Panc1 (cell line): ENCODE measurements around the gene TRIM44. TPM values are rescaled to one million over a fixed set of nuclear protein-coding genes. Genes with fewer than 3 reads are reported as not detected.

Experiments
- ATAC-seq: fragments of 200-7000 bp; cut with Tn5 transposase; 2 replicates; pipeline ENCODE4 v1.9.1; 2020; ENCODE audit warnings: mild to moderate bottlenecking, moderate library complexity
- BruUV-seq: library from RNA; stranded (reverse); fragments of 400-500 nt; replicated peaks from 2 replicates; lab custom pipeline; 2021; lab: Mats Ljungman, UMichigan
- CTCF ChIA-PET: fragments of 300-600 bp; sonication (Branson Sonifier 250); formaldehyde crosslinking; loops from one replicate; lab custom pipeline; 2022; ENCODE audit warnings: antibody characterized with exemption; lab: Charles Lee
- POLR2A ChIA-PET: fragments of 300-600 bp; sonication (Branson Sonifier 250); formaldehyde crosslinking; loops from one replicate; lab custom pipeline; 2022; ENCODE audit warnings: antibody characterized with exemption; lab: Charles Lee
- DNase-seq: peaks from one replicate; pipeline ENCODE4 v3.0.0-alpha.2; 2010; ENCODE audit warnings: low read depth, low spot score
- H3K27ac ChIP-seq: 2 replicates; pipeline ENCODE4 v1.5.1; 2011; ENCODE audit warnings: mild to moderate bottlenecking, low read length, inconsistent platforms
- H3K27me3 ChIP-seq: fragments of 200-500 bp; sonication (Bioruptor generic); 2 replicates; pipeline ENCODE4 v1.6.0; 2014; ENCODE audit warnings: low read length, inconsistent platforms; ENCODE audit not compliant: control insufficient read depth, insufficient read depth
- H3K36me3 ChIP-seq: fragments of 200-500 bp; sonication (Bioruptor generic); 2 replicates; pipeline ENCODE4 v1.5.1; 2014; ENCODE audit warnings: inconsistent platforms, mild to moderate bottlenecking, low read length, moderate library complexity; ENCODE audit not compliant: control insufficient read depth, insufficient read depth
- H3K4me1 ChIP-seq: 2 replicates; pipeline ENCODE4 v1.5.1; 2011; ENCODE audit warnings: inconsistent platforms, mild to moderate bottlenecking, low read length, moderate library complexity; ENCODE audit not compliant: control insufficient read depth, insufficient read depth
- H3K4me3 ChIP-seq, 2 experiments: 2 replicates each; pipeline ENCODE4 v1.5.1; 2011 to 2012; ENCODE audit warnings: low read depth in 2 of 2, low read length in 2 of 2, mild to moderate bottlenecking in 2 of 2, inconsistent platforms in 1 of 2, moderate library complexity in 1 of 2
- H3K9me3 ChIP-seq: fragments of 200-500 bp; sonication (Bioruptor generic); 2 replicates; pipeline ENCODE4 v1.5.1; 2014; ENCODE audit warnings: low read depth, mild to moderate bottlenecking, inconsistent platforms, low read length, moderate library complexity; ENCODE audit not compliant: control insufficient read depth, insufficient read depth
- CTCF ChIP-seq: fragments of 450-650 bp; IDR thresholded peaks from 2 replicates; pipeline ENCODE4 v1.5.1; 2017; ENCODE audit warnings: mild to moderate bottlenecking
- POLR2AphosphoS5 ChIP-seq: IDR thresholded peaks from 2 replicates; pipeline ENCODE4 v1.6.1; 2012; ENCODE audit warnings: mild to moderate bottlenecking, low read depth, low read length, moderate library complexity
- REST ChIP-seq, 2 experiments: IDR thresholded peaks; 2 replicates each; pipeline ENCODE4 v1.6.1; 2011 to 2012; ENCODE audit warnings: low read depth in 2 of 2, control low read depth in 1 of 2, low read length in 1 of 2, mild to moderate bottlenecking in 1 of 2, moderate library complexity in 1 of 2; ENCODE audit not compliant: insufficient read depth in 1 of 2
- SIN3A ChIP-seq: IDR thresholded peaks from 2 replicates; pipeline ENCODE4 v1.6.1; 2012; ENCODE audit warnings: low read depth, mild to moderate bottlenecking, low read length, moderate library complexity, borderline replicate concordance; ENCODE audit not compliant: insufficient read depth
- TCF7L2 ChIP-seq: IDR thresholded peaks from 2 replicates; pipeline ENCODE4 v1.6.1; 2011; ENCODE audit warnings: mild to moderate bottlenecking, low read depth, low read length, inconsistent platforms
- in situ Hi-C: cut with HindIII; loops from 2 replicates; pipeline ENCODE4 v1.10.0; 2016; ENCODE audit warnings: low sequenced_read_pairs, low pct_unique_long_range_greater_than_20kb
- intact Hi-C: fragments of 100-400 bp; cut with micrococcal nuclease; formaldehyde crosslinking; loops from one replicate; pipeline ENCODE4 v1.10.0; 2022; ENCODE audit not compliant: unreplicated experiment
- total RNA-seq: library from RNA; stranded (reverse); gene quantifications from one replicate; pipeline ENCODE4 v1.2.1, GENCODE V29; 2021; ENCODE audit not compliant: unreplicated experiment

TRIM44 gene
- total RNA-seq, 1 experiment from 2014 or later: 80.3 TPM

- no TSS peak for BruUV-seq
- in situ Hi-C loops: no loop called here
Measured at GRCh38 chr11:35742707-35743454, 80.3 kb downstream of the TRIM44 start.

More at GRCh38 chr11:35742707-35743454, 80.3 kb downstream of the TRIM44 start:
- Histone ChIP-seq H3K9me3 (no peaks in the 10 kb centered on the region), H3K36me3 (no peaks in the 10 kb centered on the region), H3K27ac (no peak overlapping the region), H3K27me3 (no peaks in the 10 kb centered on the region), H3K4me1 (no peaks in the 10 kb centered on the region), H3K4me3 (no peak overlapping the region)
- intact Hi-C loops: no loop called here
- ATAC-seq (no peak), DNase-seq (no peak)
- CTCF ChIA-PET: no interaction called here
- POLR2A ChIA-PET: no interaction called here
- TF ChIP-seq SIN3A (no peak), CTCF (no peak), POLR2AphosphoS5 (no peak), TCF7L2 (no peak), REST (IDR thresholded peaks at IDR 0.05; ENCODE audit: insufficient read depth in 1 of 2, low read depth in 2 of 2, low read length in 1 of 2) (no peak)
